Activated CD8-positive, alpha-beta T cell treated with anti-CD3 and anti-CD28 coated beads for 36 hours (primary cell): ENCODE measurements around the gene PROX2. TPM values are rescaled to one million over a fixed set of nuclear protein-coding genes. Genes with fewer than 3 reads are reported as not detected.
A peak's percentile ranks its signal among the peaks of the same experiment; 100 is the strongest.

Experiments
- ATAC-seq: fragments of 200-7000 bp; cut with Tn5 transposase; one replicate; pipeline ENCODE4 v1.10.0; 2021; ENCODE audit warnings: mild to moderate bottlenecking, moderate library complexity
- CTCF ChIA-PET: fragments of 350-600 bp; sonication (Branson Sonifier 250); formaldehyde crosslinking; loops from one replicate; lab custom pipeline; 2021; ENCODE audit warnings: antibody characterized with exemption; lab: Charles Lee
- POLR2A ChIA-PET: fragments of 350-600 bp; sonication (Branson Sonifier 250); formaldehyde crosslinking; loops from one replicate; lab custom pipeline; 2021; ENCODE audit warnings: antibody characterized with exemption; lab: Charles Lee
- DNase-seq: peaks from one replicate; pipeline ENCODE4 v3.0.0-alpha.2; 2020
- H3K27ac Mint-ChIP-seq: one replicate; pipeline ENCODE4 v1.8.0; 2021; ENCODE audit warnings: mild to moderate bottlenecking, mixed read lengths
- H3K27me3 Mint-ChIP-seq: one replicate; pipeline ENCODE4 v1.8.0; 2021; ENCODE audit warnings: mixed read lengths
- H3K36me3 Mint-ChIP-seq: one replicate; pipeline ENCODE4 v1.8.0; 2021; ENCODE audit warnings: low read depth, mixed read lengths
- H3K4me1 Mint-ChIP-seq: one replicate; pipeline ENCODE4 v1.8.0; 2021; ENCODE audit warnings: low read depth, mixed read lengths
- H3K4me3 Mint-ChIP-seq: one replicate; pipeline ENCODE4 v1.8.0; 2021; ENCODE audit warnings: mild to moderate bottlenecking, moderate library complexity, mixed read lengths
- H3K9me3 Mint-ChIP-seq: one replicate; pipeline ENCODE4 v1.8.0; 2021; ENCODE audit warnings: mixed read lengths
- intact Hi-C: fragments of 100-400 bp; cut with micrococcal nuclease; formaldehyde crosslinking; loops from one replicate; pipeline ENCODE4 v1.10.0; 2022
- total RNA-seq, 2 experiments: library from RNA; stranded (reverse); gene quantifications; one replicate each; pipeline ENCODE4 v1.2.3, GENCODE V29; 2021
- TF ChIP-seq, protein P1 (sequence below): fragments of 200-600 bp; IDR thresholded peaks from one replicate; pipeline ENCODE4 v1.8.0; 2022; ENCODE audit warnings: antibody characterized with exemption, mild to moderate bottlenecking

Gene PROX2
- total RNA-seq, 2 experiments from 2014 or later: 0.38 to 0.65 TPM

- peak overlapping the region; percentile 15 for H3K4me3 Mint-ChIP-seq
- H3K27me3 Mint-ChIP-seq: no peaks in the 10 kb centered on the region
- H3K4me1 Mint-ChIP-seq: peaks cover 60% of the 10 kb centered on the region
- TF ChIP-seq, protein P1, sequence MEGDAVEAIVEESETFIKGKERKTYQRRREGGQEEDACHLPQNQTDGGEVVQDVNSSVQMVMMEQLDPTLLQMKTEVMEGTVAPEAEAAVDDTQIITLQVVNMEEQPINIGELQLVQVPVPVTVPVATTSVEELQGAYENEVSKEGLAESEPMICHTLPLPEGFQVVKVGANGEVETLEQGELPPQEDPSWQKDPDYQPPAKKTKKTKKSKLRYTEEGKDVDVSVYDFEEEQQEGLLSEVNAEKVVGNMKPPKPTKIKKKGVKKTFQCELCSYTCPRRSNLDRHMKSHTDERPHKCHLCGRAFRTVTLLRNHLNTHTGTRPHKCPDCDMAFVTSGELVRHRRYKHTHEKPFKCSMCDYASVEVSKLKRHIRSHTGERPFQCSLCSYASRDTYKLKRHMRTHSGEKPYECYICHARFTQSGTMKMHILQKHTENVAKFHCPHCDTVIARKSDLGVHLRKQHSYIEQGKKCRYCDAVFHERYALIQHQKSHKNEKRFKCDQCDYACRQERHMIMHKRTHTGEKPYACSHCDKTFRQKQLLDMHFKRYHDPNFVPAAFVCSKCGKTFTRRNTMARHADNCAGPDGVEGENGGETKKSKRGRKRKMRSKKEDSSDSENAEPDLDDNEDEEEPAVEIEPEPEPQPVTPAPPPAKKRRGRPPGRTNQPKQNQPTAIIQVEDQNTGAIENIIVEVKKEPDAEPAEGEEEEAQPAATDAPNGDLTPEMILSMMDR: no peak
- ATAC-seq (peak; percentile 13), DNase-seq (peak; percentile 23)
- H3K36me3 Mint-ChIP-seq: peaks cover 18% of the 10 kb centered on the region
- H3K27ac Mint-ChIP-seq: peak overlapping the region; percentile 70
- H3K9me3 Mint-ChIP-seq: no peaks in the 10 kb centered on the region
- ChIA-PET POLR2A (interaction anchor here (0.7 to 1.3 kb wide), 4 partner anchors 16 to 214 kb away, joined by 3 to 5 read pairs (median 3); no protein-coding TSS in a partner anchor), CTCF (interaction anchor here (0.8 to 4.9 kb wide), 7 partner anchors 19 to 253 kb away, joined by 3 to 32 read pairs (median 4); no protein-coding TSS in a partner anchor)
- intact Hi-C loops: loop anchor here (10.0 kb wide), 1 partner anchor 221 kb away; the partner anchor contains the start of gene LTBP2
Observed at GRCh38 chr14:74835645-74836250, 40.2 kb downstream of the PROX2 start.

DNA sequence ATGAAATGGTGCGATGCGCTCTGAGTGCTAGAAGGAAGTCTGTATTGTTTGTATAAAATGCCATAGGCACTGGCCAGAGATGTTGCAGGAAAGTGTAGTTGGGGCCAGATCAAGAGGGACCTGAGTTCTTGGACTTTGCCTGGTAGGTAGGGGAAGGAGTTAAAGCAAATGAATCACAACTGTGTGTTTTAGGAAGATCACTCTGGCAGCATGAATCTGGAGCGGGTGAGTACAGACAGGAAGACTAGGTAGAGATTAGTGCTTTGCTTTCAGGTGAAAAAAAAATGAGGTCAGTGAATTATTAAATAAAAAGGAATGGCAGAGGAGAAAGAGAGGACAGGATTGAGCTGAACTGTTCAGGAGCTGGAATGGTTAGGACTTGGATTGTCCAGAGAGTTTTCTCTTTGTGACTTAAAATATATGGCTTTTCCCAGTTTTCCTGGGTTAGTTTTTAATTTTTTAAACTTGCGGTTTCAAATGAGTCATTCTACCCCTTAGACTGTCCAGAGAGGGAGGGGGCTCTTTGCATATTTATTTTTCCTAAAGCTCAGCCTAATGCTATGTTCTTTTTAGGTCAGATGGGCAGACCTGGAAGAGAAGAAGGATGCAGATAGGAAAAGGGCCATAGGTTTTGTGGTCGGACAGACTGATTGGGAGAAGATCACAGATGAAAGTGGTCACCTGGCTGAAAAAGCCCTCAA, 41.1 kb downstream of the PROX2 start:
- CTCF ChIA-PET: interaction anchor here (1.1 to 4.9 kb wide), 4 partner anchors 26 to 253 kb away, joined by 3 to 32 read pairs (median 7); no protein-coding TSS in a partner anchor
- TF ChIP-seq, protein P1: no peak
- H3K9me3 Mint-ChIP-seq: no peaks in the 10 kb centered on the region
- no peaks in the 10 kb centered on the region for H3K27me3 Mint-ChIP-seq
- no peak for ATAC-seq
- peak overlapping the region; percentile 70 for H3K27ac Mint-ChIP-seq
- H3K4me1 Mint-ChIP-seq: peaks cover 51% of the 10 kb centered on the region
- POLR2A ChIA-PET: interaction anchor here (1.0 kb wide), 2 partner anchors 213 to 440 kb away, joined by 3 read pairs; no protein-coding TSS in a partner anchor
- no peak for DNase-seq
- H3K36me3 Mint-ChIP-seq: peaks cover 27% of the 10 kb centered on the region
- no peak overlapping the region for H3K4me3 Mint-ChIP-seq
- intact Hi-C loops: loop anchor here (10.0 kb wide), 1 partner anchor 220 kb away; the partner anchor contains the start of gene LTBP2

GRCh38 chr14:74832849-74833248, 43.1 kb downstream of the PROX2 start:
- H3K36me3 Mint-ChIP-seq: peaks cover 27% of the 10 kb centered on the region
- no peak for ATAC-seq

DNA sequence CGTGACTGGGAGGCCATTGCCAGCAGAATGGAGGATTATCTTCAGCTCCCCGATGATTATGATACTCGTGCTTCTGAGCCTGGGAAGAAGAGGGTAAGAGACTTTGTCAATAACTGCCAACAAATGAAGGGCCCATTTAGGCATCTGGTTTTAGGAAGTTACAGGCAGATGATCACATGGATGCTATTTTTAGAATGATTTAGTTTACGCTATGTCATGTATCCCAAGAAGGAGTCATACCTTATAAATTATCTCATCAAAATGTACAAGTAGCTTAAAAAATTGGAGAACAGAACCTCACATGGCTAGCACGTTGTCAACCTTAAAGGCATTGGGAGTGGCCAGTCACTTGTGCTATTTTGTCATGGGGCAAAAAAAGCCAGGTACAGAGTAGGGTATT, 46.7 kb downstream of the PROX2 start:
- TF ChIP-seq, protein P1: no peak
- intact Hi-C loops: no loop called here
- H3K27me3 Mint-ChIP-seq: no peaks in the 10 kb centered on the region
- no peaks in the 10 kb centered on the region for H3K9me3 Mint-ChIP-seq
- ATAC-seq: no peak
- DNase-seq: no peak
- peaks cover 5% of the 10 kb centered on the region for H3K4me1 Mint-ChIP-seq
- no peak overlapping the region for H3K27ac Mint-ChIP-seq
- ChIA-PET POLR2A (interaction anchor here (0.6 kb wide), 1 partner anchor 261 kb away, joined by 5 read pairs; no protein-coding TSS in a partner anchor), CTCF (interaction anchor here (1.2 kb wide), 1 partner anchor 117 kb away, joined by 4 read pairs; no protein-coding TSS in a partner anchor)
- H3K4me3 Mint-ChIP-seq: no peak overlapping the region
- H3K36me3 Mint-ChIP-seq: peaks cover 19% of the 10 kb centered on the region

More at GRCh38 chr14:74832849-74833248, 43.1 kb downstream of the PROX2 start:
- no peaks in the 10 kb centered on the region for H3K27me3 Mint-ChIP-seq
- H3K4me3 Mint-ChIP-seq: no peak overlapping the region
- no peaks in the 10 kb centered on the region for H3K9me3 Mint-ChIP-seq
- H3K27ac Mint-ChIP-seq: no peak overlapping the region
- intact Hi-C loops: loop anchor here (10.0 kb wide), 1 partner anchor 218 kb away; the partner anchor contains the start of gene LTBP2
- peaks cover 35% of the 10 kb centered on the region for H3K4me1 Mint-ChIP-seq
- ChIA-PET CTCF (interaction anchor here (1.9 kb wide), 1 partner anchor 48 kb away, joined by 4 read pairs; no protein-coding TSS in a partner anchor), POLR2A (no interaction called here)
- DNase-seq: no peak
- TF ChIP-seq, protein P1: no peak
